Astrocyte of the hippocampus (primary cell): ENCODE results near the gene ZBTB16.

Source experiments
- DNase-seq: peaks from one replicate; pipeline ENCODE4 v3.0.0; 2011; ENCODE audit warnings: low read depth, low spot score

ZBTB16 gene

DNA sequence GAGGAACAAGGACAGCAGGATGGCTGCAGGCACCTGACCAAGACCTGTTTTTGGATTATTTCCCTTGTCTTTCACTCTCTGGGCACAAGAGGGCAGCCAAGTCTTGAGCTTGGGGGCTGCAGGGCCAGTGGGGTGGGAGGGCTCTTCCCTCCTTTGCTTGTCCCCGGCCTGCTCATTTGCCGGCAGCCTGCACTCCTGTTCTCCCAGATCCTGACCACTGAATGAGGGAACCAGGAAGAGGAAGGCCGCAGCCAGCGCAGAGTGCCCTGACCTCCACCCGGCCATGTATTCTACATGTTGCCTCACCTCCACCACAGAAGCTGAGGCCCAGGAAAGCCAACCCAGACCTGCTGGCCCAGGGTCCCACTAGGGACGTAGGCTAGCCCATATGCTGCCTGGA is 221.2 kb downstream of the ZBTB16 start:
- DNase-seq = peak; percentile 94

GRCh38 chr11:114281388-114281956 is 222.0 kb downstream of the ZBTB16 start:
- DNase-seq = no peak

DNA sequence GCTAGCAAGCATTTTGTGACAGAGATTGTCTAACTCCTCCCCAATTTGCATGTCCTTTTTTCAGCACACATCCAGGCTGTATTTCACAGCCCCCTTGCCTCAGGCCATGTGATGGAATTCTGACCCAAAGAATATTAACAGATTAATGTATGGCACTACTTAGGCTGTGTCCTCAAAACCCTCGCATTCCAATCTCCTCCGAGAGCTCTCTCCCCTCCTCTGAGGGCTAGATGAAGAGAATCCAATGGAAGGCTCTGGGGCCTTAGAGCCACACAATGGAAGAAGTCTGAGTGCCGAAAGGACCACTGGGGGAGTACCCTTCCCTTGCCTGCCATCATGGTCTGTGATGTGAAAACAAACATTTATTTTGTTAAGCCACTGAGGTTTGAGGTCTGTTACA is 223.0 kb downstream of the ZBTB16 start:
- no peak for DNase-seq

GRCh38 chr11:114283422-114283821 is 223.9 kb downstream of the ZBTB16 start:
- DNase-seq = no peak

GRCh38 chr11:114284021-114284420 is 224.5 kb downstream of the ZBTB16 start:
- no peak for DNase-seq

DNA sequence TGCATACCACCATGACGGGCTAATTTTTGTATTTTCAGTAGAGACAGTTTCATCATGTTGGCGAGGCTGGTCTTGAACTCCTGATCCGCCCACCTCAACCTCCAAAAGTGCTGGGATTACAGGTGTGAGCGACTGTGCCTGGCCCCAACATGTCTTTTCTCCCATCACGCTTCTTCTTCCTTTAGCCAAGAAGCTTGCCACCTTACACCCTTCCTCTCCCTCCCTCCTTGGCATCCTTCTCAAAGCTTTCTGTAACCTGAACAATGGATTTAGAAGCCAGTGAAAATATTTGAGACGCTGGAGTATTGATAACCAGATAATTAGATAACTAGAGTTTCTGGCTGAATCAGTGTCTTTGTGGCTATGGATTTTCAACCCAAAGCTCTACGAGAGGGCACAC is 225.4 kb downstream of the ZBTB16 start:
- no peak for DNase-seq

- peak; percentile 77 for DNase-seq
Observed at GRCh38 chr11:114285599-114285998, 226.1 kb downstream of the ZBTB16 start.

DNA sequence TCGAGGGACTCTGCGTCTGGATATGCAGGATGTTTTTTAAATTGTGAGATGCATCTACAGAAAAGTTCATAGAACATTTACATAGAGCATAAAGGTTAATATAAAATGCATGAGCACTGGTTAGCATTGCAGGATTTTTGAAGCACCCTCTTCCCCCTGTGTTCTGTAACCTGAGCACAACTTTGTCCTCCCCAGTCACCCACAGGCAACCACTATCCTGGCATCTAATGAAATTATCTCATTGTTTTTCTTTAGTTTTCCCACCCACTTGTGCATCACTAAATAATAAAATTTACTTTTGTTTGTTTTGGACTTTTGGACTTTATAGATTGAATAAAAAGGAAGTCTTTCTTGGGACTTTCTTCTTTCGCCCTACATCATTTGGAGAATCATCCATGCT is 226.7 kb downstream of the ZBTB16 start:
- DNase-seq = no peak

GRCh38 chr11:114287154-114287553 is 227.6 kb downstream of the ZBTB16 start:
- DNase-seq = no peak

DNA sequence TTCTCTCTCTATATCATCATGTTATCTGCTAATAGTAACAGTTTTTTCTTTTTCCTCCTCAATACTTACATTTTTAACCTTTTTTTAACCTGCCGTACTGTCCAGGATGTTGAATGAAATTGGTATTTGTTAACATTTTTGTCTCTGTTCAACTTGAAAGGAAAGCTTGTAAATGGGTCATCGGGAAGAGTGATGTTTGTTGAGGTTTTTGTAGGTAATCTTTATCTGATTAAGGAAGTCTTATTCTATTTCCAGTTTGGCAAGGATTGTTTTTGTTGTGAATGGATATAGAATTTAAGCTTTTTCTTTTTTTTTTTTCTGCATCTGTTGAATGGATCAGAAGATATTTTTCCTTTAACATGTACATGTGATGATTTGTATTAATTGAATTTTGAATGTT is 228.6 kb downstream of the ZBTB16 start:
- no peak for DNase-seq

DNA sequence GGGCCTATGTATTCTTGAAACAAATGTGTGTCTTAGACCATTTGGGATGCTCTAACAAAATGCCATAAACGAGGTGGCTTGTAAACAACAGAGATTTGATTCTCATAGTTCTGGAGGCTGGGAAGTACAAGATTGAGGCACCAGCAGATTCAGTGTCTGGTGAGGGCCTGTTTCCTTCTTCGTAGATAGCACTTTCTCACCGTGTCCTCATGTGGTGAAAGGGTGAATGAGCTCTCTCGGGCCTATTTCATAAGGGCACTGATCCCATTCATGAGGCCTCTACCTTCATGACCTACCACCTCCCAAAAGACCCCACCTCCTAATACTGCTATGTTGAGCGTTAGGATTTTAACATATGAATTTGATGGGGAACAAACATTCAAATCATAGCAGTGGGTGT is 230.3 kb downstream of the ZBTB16 start:
- DNase-seq = no peak

GRCh38 chr11:114290503-114291235 is 231.2 kb downstream of the ZBTB16 start:
- no peak for DNase-seq

GRCh38 chr11:114291381-114291780 is 231.9 kb downstream of the ZBTB16 start:
- peak; percentile 81 for DNase-seq

DNA sequence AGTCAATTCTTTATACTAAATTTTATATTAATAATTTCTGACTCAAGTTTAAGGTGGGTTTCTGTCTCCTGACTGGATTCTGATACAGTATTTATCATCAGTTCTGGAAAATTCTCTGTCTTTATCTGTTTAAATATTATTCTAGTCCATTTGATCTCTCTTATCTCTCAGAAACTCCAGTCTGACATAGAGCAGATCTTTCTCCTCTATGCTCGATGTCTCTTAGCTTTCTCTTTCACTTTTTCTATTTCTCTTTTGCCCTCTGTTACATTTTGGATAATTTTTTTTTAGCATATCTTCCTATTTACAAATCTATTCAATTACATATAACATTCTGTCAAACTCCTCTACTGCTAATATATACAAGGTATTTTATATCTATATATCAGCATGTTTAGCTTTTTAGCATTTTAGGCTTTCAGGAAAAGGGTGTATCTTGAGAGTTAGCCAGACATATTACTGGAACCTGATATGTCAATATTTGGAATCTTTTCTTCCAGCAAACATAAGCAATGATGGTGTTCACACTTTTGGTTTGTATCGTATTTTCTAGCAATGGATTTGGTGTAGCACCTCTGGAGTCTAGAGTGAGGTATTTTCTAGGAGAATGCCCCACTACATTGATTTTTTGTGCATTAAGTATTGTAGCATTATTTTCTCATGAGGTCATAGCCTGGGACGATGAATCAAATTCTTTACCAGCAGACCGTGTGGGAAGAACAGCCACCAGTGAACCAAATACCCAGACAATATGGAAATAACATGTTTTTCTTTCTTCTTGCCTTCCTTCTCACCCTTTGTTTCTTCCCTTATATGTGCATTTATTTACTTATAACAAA is 232.6 kb downstream of the ZBTB16 start:
- peak; percentile 93 for DNase-seq

GRCh38 chr11:114293201-114293711 is 233.7 kb downstream of the ZBTB16 start:
- DNase-seq = no peak

GRCh38 chr11:114295676-114296604 is 236.4 kb downstream of the ZBTB16 start, which contains the start of gene NNMT:
Gene NNMT, plus strand, starts transcription at chr11:114296399. Its CDS starts 158 bp downstream, at chr11:114296557.
- DNase-seq = peak; percentile 96

- DNase-seq = no peak
Observed at GRCh38 chr11:114296605-114297372, 237.3 kb downstream of the ZBTB16 start.

GRCh38 chr11:114297806-114298709 is 238.5 kb downstream of the ZBTB16 start:
- no peak for DNase-seq

DNA sequence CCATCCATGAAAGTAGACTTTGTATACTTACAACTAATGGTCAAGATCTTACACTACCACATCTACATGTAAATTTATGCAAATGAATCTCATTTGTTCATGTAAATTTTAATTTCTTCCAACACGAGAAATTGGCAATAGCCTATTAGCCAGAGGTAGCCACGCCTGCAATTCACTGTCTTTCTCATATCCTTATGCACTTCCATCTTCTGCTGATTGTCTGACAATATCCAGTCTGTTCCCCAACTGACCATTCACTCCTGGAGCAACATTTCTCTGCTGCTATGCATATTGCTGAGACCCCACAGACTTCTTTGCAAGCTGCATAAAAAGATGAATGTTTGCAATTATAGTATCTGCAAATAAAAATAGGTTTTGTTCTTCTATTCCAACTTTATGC is 239.2 kb downstream of the ZBTB16 start:
- no peak for DNase-seq
